GOT3 (cell line): ENCODE results near the gene IST1.
A peak's percentile ranks its signal among the peaks of the same experiment; 100 is the strongest.
"Not testable (repeated sequence)": the region's sequence is repeated elsewhere in the genome, so short reads cannot be mapped to it uniquely, and the experiment has no call there.

Experiments
- DNase-seq: peaks from one replicate; lab custom pipeline; 2025; ENCODE audit warnings: mixed read lengths; lab: John Stamatoyannopoulos, UW

IST1 gene

DNA sequence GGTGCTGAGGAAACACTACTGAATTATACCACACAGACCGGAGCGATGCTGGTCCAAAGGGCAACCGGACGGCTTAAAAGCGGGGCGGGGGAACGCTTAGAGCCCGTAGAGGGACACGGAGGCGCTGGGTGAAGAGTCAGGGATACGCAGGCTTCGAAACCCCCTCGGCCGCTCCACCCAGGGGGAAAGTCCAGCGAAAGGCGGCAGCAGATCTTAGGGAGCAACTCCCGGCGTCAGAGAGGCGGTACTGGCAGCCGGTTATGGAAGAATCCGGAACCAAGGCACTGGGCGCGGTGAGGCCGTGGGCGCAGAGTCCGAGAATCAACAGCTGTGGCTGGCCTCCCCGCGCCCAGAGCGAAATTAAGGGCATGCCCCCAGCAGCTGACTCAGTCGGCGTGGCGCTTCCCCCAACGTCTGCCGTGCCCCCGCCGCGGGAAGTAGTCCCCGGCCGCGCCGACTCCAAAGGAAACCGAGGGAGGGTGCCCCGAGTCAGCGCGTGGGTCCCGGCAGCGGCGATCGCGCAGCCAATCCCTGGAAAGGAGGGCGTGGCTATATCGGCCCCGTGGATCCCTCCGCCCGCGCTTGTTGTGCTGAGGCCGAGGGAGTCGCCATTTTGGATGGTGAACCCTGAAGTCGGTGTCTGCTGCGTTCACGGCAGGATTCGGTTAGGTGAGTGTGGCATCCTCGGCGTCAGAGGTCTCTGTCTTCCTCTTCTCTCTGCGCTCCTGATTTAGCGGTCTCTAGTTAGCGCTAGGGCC, at the start of gene IST1:
Gene IST1 (plus strand): TSS at position 611 of the 758 bp plus-strand sequence. CDS start 20,110 bp downstream, outside the sequence.
- DNase-seq, result peak; percentile 91

DNA sequence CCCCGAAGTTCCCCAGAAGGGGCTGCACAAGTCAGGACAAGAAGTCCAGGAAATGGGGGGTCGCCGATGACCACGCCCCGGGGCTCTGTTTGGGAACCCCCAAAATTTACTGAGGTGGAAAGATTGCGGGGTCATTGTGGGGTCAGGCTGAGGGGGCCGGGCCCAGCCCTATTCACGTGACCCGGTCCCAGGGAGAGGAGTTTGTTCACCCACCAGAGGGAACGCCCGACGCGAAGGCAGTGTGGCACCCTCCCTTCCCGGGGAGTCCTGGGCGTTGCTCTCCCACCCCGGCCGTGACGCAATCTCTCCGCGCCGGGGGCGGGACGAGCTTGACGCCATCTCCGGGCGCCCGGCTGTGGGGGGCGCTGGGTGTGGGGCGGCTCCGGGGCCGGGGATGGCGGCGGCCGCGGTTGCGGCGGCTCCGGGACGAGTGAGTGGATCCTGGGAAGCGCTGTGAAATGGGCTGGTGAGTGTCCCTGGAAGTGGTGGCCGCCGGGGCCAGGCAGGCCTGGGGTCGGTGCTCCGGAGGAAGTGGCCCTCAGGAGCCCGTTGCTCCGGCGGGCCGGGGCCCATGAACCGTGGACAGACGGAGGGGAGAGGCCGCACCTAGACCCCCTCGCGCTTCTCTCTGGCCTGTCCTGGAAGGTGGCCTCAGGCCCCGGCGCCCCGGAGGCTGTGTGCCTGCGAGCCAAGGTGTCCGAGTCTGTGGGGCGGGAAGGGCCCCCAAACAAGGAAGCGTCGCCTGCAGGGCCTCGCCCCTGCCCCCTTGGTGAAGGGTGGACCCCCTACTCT, 49.5 kb upstream of the IST1 start, which contains the start of gene ATXN1L:
Gene ATXN1L (plus strand): TSS at position 338 of the 792 bp plus-strand sequence. CDS start 3,765 bp downstream, outside the sequence.
- peak; percentile 59 for DNase-seq

DNA sequence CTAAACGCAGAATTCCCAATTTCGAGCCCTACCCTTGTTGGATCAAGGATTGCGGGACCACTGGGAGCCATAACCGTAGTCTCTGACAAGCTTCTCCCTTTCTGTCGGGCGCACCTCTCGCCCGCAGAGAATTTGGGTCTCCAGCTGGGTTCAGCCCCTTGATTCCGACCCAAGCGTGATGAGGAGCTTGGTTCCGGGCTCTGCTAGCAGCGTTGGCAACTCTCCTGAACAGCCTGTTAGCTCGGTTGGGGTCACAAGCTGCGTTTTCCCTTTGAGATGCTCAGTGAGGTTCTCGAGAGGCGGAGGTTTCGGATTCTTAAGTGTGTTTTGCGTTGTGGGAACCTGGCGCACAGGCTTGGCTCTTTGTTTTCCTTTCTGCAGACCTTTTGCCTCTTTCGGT, 48.9 kb upstream of the IST1 start:
- no peak for DNase-seq

DNA sequence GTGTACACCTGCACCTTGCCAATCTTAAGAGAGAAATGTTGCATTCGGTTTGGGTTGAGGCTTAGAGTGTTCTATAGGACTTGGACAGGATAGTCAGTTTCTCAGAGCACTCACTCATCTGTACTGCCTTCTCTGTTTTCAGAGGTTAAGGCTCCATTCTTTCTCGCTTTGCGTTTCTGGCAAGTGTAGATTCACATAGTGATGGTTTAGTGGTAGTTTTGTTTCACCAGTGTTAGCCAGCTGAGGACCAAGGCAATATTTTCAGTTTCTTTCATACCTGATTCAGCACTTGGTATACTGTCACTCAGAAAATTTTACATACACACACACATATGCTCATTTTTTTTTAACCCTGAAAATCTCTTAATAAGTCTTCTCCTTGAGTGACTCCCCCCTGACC, 48.2 kb upstream of the IST1 start:
- DNase-seq, result no peak

DNA sequence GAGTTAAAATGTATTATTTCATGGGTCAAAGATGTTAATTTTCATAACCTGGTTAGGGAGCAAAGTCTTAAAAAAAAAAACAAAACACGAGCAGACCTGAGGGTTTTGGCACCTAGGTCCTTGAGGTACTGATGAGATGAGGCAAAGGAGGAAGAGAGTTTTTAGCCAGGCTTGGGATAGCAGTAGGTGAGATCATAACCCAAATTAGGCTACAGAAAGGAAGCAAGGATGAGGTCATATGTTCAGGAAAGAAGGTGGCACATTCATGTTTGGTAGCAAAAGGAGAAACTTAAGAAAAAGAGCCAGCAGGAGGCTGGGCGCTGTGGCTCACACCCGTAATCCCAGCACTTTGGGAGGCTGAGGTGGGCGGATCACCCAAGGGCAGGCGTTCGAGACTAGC, 46.7 kb upstream of the IST1 start:
- no peak for DNase-seq

DNA sequence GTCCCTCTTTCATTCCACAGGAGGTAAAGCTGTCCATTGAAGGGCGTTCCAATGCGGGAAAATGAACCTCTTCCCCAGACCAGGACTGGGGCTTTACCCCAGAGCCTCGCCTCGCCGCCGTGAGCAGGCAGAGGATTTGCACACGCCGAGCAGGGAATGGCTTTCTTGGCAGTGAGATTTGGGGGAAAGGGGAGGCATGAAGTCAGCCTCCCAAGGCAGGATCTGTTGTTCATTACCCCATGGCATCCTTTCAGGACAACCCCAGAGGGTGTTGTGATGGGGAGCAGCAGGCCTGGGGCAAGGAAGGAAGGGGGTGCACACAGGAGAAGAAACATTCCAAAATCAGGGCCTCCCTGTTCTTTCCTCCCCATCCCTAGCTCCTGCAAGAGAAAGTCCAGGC, 43.6 kb upstream of the IST1 start:
- no peak for DNase-seq

DNA sequence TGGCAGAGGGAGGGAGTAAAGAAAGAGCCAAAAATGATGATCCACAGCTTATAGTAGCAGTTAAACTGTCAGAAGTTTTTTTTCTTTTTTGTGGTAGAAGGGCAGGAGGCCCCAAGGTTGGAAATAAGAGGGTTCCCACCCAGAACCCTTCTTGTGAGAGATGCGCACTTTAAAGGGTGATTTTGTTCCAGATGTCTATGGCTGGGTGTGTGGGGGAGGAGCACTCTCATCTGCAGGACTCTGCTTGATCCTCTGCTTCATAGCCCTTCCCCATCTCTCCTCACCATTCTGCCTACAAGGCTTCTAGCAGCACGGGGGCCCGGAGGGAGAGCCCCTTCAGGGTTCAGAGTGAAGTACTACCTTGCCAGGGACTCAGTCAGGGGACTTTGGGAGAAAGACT, 43.2 kb upstream of the IST1 start:
- no peak for DNase-seq

DNA sequence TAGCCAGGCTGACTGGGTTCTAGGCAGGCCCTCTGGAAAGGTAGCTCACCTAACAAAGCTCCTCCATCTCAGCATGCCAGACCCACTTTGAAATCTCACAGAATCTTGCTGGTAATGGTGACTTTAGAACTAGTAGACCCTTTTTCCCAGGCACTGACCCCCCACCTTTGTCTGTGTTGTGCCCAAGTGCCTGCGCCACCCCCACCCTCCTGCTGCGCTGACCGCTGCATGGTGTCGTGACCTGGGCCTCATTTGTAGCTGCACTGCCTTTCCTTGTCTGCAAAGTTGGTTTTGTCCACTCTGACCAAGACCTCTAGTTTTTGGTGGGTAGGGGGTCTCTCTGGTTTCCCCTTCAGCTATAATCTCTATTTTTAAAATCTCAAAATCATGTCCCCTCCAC, 42.8 kb upstream of the IST1 start:
- no peak for DNase-seq

DNA sequence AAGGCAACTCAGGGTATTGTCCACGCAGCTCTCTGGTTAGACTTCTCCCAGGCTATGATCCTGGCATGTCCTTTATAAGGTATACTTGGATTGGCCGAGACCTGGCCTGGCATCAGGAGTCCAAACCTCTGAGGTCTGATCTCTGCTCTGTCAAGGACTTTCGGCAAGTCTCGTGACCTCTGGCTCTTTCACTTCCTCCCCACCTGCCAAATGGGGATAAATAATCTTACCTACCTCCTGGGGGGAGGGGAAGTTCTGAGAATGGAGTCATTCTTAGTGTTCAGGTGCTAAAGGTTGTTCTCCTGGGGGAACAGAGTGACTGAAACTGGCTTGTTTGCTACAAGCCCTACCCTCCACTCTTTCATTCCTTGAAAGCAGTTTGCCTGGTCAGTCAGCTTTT, 41.9 kb upstream of the IST1 start:
- no peak for DNase-seq

DNA sequence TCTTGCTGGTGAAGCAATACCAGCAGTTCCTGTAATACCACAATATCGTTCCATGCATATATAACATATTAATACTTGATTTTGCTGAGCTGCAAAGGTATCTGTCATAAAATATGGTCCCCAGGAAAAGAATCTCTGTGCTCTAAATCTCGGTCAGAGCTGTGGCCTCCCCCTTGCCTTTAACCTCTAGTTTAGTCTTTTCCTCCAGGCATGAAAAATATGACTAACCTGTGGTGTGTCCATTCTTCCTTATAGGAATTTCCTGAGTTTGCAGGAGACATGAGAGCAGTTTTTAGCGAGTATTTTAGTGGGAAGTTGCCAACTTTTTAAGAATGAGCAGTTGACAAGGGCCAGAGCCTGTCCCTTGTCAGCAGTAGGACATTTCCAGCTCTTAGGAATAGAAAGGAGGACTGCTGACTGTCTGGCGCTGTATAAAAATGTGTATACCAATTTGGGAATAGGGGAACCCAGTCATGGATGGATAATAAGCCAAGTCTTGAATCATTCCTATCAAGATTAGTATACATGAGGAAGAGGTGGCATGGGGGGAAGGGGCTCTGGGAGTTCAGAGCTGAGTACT, 40.9 kb upstream of the IST1 start:
- DNase-seq, result no peak

DNA sequence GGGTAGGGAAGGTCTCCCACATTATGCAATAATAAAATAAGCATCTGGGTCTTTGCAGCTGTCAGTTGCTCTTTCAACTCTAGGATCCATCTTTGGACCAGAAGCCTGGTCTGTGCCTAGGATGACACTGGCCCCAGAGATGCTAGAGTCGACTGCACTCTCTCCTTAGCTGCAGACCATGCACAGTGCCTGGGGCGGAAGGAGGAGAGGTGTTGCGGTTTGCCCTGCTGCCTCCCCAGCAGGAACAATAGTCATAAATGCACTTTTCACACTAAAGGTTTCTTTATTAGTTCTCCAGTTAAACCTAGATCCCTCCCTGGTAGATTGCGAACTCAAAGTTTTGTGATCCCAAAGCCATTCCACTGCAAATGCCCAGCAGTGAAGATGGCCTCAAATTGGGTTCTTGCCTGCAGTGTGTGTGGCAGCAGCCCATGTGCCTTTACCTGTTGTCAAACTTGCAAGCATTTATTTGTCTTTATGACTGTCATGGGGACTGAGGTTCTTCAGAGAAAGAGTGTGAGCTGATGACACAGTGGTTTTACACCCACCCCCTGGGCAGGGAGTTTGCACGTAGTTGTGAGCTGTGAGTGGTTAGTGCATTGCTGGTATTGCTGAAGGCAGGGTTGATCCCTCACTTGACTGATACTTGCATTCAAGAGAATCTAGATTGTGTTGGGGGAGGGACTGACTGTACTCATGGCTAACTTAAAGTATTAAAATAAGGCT, 39.2 kb upstream of the IST1 start:
- DNase-seq, result no peak

DNA sequence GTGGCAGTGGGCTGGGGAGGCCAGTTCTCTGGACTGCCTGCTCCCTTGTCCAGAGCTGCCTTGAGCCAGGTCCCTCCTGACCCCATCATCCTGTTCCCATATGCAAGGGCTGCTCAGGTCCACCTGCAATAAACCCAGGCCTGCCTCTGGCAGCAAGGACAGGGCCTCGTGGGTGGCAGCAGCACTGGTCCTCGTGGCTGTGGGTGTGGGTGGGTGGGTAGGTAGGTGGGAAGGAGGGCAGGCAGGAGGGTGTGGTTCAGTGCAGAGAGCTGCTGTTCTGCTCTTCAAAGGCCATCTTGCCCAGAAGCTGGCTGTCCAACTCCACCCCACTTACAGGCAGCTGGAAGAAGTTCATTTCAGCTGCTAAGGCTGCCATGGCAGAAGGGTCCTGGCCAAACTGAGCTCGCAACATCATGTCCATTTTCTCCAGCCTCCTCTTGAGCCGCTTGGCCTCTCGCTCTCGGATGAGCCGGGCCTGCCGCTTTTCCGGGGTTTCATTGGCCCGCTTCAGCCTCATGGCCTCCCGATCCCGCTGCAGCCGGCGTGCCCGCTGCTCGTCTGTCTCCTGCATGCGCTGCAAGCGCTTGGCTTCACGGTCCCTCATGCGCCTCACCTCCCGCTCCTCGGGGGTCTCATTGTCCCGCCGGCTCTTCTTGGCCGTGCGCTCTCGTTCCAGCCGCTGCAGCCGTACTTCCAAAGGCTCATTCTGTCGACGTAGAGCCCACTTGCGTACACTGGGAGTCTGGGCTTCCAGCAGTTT, 35.4 kb upstream of the IST1 start:
- DNase-seq, result no peak

DNA sequence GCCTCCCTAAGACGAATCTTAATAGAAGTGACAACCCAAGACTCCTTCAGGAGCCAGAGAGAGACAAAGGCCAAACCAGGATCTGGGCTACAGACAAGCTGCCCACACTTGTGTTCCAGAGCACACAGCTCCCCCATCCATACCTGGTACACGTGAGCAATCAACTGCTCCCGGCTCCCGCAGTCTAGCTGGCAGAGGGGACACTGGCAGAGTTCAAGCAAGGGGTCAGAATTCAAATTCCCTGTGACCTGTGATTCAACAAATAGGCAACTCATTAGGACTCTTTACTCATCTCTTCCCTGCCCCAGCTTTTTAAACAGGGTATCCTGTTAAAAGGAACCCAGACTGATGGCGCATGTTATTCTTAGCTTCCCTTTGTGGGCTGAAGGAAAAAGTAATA, 31.3 kb upstream of the IST1 start:
- no peak for DNase-seq

DNA sequence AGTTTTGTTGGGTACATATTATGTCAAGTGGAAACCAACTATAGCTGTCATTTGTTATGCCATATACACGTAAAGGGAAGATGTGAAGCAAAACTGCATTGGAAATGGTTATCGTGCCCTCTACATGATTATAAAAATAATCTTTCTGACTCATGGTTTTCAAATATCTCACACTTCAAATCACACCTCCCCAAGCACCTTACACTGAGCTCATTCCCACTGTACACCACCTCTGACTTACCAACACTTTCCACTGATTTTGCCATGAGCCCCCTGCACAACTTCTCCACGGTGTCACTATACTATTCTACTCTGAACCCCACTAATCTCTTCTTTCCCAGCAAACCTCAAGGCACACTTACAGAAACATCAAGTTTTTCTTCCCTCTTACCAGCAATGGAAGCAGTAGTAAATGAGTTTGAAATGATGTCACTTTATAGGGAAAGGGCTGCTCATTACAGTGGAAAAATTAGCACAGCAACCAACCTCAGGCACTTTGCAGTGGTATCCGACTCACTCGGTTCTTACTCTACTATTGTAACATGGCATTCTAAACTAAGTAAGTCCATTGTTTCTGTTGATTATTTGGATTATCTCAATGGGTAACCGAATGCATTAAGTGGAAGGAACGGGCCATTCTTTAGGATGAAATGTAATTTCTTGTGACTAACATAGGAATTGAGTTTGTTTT, 30.0 kb upstream of the IST1 start:
- DNase-seq, result no peak

DNA sequence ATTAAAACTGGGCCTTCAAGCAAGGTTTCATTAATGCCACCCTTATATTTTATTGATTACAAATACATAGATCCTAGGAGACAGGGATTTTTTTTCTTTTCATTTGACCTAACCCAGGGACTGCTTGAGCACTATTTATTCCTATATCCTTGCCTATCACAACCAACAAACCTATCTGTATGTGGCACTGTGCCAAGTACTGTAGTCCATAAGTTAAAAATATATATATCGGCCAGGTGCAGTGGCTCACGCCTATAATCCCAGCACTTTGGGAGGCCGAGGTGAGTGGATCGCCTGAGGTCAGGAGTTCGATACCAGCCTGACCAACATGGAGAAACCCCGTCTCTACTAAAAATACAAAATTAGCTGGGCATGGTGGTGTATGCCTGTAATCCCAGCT, 28.2 kb upstream of the IST1 start:
- DNase-seq, result not testable (repeated sequence)

DNA sequence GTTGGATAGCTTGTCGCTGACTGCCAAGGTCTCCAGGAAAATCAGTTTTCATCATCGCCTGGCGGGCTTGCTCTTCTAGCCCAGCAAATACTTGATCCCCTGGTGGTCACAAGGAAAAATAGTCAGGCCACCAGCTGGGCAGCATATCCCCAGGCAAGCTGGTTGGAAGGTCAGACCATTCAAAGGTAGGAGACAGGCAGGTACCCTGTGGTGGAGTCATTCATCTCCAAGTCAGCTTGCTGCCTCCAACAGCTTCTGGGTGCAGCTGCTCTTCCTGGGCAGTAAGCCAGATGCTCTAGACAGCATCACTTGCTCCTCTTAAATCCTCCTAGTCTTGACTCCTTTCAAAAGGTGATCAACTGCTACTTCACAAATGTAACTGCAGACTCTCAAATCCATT, 27.4 kb upstream of the IST1 start:
- no peak for DNase-seq

DNA sequence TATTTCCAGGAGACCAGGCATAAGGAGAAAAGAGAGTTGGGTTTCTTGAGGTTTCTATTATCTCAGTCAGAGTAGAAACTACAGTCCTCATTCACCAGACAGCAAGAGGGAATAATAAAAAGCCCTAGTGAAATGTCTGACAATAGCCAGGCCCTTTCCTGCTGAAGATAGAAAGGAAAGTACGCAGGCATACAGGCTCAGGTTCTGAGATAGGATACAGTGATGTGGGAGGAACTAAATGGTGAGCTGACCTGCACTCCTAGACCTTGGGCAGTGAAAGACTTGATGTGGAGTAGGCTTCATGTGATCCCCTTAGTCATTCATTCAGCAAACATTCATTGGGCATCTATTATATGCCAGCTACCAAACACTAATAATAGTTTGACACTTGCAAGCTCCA, 26.2 kb upstream of the IST1 start:
- no peak for DNase-seq

DNA sequence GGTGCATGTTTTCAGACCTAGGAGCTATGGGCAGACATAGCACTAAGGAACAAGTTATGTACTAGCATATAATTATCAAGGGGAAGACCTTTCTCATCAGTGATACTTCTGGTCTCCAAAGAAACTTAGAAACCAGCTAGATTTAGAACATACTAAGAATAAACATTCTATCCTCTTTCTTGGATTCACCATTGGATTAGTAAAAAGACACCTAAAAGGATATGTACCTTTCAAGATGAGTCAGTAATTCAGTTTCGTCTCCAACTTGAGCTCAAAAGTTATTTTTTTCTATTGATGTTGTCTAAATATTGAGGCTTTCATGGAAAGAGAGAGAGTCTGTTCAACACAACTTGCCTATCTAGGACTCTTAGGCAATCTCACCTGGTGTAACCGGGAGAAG, 24.5 kb upstream of the IST1 start:
- no peak for DNase-seq

DNA sequence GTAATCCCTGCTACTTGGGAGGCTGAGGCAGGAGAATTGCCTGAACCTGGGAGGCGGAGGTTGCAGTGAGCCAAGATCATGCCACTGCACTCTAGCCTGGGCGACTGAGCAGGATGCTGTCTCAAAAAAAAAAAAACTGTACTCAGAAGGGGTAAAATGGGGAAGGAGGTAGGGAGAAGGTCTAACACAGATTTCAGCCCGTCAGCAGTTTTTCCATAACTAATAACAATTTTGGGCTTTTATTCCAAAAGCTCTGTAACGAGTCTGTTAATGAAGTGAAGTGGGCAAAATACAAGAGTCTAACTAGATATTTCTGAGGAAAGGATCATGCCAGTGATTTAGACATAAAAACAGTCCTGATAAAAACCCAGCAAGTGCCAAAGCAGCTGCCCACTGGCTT, 22.1 kb upstream of the IST1 start:
- no peak for DNase-seq

DNA sequence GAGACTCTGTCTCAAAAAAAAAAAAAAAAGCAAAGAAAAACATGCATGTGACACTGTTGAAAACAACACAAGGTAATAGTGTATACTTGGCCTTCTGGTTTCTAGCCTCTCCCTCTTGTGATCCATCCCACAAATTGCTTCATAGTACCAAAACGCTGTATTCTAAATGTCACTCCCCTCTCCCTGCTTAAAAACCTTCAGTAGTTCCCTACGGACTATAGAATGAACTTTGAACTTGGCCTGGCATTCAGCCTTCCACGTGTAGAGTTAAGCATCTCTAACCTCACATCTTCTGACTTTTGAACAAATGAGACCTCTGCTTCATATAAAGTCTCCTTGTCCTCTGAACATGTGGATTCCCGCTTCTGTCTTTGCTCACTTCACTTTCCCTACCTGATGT, 16.4 kb upstream of the IST1 start:
- no peak for DNase-seq

DNA sequence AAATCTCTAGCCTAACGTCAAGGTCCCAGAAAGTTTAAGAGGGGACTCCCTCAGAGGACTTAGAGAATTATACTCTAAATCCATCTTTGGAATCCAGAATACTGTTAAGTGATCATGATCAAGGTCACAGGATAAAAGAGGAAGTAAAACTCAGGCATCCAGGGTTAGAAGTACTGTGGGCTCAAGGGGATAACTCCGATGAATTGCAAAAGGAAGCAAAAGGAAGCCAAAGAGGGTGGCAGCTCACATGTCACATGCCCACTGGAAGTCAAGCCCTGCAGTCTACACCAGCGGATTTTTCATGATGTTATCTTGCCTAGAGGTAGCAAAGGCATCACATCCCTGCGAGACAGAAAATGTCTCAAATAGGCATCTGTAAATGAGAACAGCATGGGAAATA, 15.2 kb upstream of the IST1 start:
- DNase-seq, result no peak
